NCI-H146 (cell line): ENCODE data around the gene ANXA1.
"Not testable (repeated sequence)": the region's sequence is repeated elsewhere in the genome, so short reads cannot be mapped to it uniquely, and the experiment has no call there.

Experiments
- DNase-seq: peaks from one replicate; lab custom pipeline; 2025; lab: John Stamatoyannopoulos, UW

Gene ANXA1

DNA sequence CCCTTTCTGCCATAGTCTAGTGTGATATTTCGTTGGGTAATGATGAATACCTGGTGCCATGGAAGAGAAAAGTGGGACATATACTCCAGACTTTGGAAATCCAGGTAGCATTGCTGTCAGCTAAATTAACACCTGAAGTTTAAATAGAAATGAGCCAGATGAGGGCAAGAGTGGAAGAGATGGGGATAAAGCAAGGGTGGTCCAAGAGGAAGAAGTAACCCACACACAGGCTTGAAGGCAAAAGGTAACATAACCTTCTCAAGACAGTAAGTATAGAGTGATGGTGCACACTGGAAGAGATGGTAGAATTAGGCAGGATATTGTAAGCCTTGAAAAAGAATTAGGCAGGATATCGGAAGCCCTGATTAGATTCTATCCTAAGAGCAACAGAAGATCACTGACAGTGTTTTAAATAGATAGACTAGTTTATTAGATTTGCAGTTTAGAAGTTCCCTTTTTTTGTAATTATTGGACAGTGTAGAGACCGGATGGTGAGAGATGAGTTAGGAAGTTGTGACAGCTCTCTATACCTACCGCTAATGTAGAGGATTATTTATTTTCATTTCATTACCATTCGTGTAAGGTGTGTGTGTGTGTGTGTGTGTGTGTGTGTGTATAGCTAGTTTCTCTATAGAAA is 16.8 kb downstream of the ANXA1 start:
- DNase-seq: no peak

DNA sequence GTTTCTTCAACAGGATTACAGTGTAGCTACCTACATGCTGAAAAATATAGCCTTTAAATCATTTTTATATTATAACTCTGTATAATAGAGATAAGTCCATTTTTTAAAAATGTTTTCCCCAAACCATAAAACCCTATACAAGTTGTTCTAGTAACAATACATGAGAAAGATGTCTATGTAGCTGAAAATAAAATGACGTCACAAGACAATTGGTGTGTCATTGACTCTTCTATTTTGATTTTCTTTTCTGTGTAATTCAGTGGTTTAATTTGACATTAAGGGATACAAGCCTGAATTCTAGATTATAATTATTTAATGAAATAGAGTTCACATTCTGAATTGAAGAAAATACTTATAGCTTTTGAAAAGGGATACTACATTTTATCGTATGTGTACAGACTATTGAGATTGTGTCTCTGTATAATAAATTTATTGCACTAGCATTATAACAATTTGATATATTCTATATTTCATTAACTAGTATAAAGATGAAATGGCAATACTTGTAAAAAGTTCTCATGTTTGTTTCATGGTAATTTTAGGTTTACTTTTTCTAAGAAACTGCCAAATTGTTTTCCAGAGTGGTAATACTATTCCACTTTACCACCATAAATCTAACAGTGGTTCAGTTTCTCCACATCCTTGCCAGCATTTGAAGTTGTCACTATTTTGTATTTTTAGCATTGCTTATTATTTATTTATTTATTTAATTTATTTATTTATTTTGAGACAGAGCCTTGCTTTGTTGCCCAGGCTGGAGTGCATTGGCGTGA is 18.7 kb downstream of the ANXA1 start:
- DNase-seq: no peak

DNA sequence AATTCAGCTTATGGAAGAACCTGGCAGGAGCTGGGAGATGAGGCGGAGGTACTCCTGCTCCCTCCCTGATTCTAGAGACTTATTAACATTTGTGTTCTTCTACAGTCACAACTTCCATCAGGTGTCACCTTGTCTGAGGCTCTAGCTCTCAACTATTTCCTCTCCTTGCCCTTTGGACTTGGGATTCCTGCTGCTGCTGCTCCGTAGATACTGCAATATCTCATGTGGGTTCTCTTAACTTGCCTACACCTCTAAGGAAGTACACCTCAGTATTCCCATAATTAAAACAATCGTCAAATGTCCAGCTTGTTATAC is 21.2 kb downstream of the ANXA1 start:
- DNase-seq: no peak

DNA sequence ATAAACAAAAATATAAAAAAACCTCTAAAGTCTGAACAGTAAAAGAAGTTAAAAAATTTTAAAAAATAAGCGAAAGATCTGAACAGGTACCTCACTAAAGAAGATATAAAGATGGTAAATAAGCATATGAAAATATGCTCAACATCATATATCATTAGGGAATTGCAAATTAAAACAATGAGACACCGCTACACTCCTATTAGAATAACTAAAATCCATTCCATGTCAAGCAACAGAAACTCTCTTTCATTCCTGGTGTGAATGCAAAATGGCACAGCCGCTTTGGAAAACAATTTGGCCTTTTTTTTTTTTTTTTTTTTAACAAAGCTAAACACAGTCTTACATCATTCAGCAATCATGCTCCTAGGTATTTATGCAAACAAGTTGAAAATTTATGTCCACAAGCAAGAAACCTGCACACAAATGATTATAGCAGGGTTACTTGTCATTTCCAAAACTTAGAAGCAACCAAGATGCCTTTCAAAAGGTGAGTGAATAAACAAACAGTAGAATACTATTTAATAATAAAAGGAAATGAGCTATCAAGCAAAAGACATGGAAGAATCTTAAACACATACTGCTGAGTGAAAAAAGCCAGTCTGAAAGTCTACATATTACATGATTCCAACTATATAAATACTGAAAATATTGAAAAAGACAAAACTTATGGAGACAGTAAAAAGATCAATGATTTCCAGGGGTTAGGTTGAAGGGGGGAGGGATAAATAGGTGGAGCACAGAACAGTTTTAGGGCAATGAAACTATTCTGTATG is 22.1 kb downstream of the ANXA1 start:
- no peak for DNase-seq

DNA sequence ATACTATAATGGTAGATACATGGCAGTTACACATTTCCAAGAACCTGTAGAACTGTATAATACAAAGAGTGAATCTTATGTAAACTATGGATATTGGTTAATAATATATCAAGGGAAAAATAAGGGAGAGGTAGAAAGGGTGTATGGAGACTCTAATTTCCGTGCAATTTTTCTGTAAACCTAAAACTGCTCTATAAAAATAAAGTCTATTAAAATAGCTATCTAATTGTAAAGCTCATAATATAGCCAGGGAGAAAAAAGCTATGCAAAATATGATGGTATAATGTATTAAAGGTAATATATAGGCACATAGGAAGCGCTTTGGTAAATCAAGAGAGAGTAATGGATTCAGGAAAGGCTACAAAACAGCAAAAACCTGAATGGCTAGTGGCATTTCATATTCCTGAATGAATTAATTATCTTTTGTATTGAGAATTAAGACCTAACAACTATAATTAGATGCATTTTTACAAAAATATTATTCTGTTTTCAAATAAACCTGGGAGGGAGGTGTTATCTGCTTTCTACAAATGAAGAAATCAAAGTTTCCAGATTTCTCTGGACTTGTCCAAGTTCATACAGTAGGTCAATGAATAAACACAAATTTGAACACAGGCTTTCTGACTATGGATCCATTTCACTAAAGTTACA is 22.8 kb downstream of the ANXA1 start:
- no peak for DNase-seq

DNA sequence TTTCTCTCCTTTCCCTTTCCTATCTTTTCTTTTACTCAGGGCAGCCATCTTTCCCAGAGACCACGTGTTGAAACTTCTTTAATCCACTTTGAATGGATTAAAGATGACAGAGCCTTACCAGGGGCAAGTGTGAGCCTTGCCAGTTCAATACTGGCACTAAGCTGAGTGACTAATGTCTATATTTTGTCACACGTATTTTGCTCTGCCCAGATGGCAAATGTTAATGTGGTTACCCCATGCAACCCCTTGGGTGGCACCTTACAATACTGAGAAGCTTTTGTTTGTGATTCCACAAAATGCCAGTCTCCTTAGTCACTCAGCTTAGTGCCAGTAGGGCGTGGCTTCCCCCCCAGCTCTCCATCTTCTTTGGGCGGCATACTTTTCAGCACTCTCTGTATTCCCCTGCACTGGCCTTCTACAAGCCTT is 24.8 kb downstream of the ANXA1 start:
- DNase-seq: no peak

DNA sequence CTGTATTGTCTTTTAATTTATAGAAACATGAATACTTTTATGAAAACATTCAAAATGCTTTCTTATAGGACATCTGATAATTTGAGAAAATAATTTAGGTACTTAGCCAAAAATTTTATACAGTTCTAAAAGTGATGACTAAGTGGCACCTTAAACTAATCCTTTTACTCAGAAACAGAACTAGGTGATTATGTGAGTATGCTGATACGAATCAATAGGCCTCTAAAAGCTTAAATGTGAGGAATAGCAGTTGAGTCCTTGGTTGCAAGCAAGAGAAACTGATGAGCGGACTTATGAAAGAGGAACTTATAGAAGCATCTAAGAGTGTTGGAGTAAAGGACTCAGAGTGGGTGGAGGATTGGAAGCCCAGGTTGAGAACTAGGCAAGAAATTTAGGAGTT is 26.4 kb downstream of the ANXA1 start:
- DNase-seq: no peak

DNA sequence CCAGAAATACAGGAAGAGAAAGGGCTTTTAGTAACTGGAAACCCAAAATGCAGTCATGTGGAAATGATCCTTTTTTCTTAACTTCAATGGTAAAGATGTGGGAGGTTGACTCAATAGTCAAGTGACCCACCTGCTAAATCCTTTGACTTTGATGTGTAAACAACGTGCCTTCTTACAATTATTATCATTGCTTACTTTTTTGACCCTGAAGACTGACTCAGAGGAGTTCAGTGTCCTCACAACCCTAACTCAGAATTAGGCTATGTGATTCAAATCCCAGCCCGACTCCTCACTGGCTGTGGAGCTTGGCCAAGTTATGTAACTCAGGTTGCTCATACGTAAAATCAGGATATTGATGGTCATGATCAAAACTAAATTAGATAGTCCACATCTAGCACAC is 27.9 kb downstream of the ANXA1 start:
- no peak for DNase-seq

DNA sequence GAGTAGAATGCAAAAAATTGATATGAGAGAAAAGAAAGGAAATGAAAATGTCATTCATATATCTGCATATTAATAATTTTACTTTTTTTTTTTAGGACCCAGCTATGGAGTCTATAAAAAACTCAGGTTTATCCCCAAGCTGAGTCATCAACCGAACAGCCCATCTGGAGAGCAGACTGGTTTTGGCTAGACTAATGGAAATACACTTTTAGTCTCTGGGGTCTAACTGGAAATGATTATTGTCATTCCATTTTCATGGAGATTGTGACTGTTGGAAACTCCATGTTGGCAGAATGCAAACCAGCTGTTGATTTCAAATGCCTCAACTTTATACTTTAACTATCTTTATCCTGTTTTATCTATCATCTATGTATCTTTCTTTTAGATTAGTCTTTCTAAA is 28.7 kb downstream of the ANXA1 start:
- DNase-seq: no peak

DNA sequence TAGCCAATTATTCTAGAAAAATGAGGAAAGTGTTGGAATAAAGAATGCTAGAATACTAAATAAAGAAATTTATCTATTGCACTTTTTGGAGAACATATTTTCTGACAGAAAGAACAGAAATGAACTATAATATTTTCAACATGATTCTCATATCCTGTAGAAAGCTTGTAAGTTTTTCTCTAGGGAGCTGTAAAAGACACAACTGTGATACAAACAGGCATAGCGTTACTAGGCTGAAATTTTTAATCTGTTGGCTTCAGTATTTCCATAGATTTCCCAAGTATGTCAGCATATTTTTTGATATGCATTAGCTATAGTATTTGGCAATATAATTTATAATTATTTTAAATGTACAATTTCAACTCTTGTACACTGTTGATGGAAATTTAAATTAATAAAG is 31.3 kb downstream of the ANXA1 start:
- no peak for DNase-seq

DNA sequence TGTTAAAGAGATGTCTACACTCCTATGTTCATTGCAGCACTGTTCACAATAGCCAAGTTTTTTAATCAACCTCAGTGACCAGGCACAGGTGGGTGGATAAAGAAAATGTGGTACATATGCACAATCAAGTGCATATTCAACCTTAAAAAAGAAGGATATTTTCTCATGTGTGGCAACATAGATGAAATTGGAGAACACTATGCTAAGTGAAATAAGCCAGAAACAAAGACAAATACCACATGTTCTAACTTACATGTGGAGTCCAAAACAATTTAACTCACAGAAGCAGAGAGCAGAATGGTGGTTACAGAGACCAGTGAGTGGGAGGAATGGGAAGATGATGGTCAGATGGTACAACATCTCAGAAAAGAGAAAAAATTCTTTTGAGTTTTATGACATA is 31.8 kb downstream of the ANXA1 start:
- no peak for DNase-seq

DNA sequence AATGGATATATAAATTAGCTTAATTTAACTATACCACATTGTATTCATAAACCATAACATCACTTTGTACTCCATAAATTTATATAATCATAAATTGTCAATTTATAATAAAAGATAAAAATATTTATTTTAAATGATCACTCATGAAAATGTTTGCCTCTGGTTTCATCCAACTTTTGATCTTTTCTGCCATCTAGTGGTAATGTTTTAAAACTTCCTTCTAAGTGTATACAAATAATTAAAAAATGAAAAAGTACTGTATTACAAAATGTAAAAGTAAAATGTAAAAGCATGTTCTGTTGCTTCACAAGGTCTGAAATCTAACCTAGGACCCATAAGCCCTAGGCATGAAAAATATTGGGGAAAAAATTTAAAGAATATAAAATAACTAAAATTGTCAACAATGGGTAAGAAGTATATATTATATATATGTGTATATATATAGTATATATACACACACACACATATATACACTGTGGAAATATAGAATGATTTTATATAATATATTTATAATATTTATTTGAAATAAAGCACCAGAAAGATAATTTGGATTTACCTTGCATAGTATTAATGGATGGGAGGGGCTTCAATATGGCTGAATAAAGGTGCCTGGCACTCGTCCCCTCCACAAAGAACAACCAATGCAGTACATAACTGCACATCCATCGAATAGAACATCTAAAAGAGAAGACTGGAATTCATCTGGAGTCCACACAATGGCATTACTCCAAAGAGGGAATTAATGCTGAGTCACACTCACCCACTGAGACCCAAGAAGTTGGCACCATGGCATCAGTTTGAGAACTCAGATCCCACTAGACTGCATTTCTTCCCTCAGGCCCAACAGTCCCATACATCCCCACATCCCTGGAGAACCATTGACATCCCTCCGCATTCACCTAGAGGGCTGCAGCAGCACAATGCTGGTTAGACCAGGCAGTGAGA is 32.5 kb downstream of the ANXA1 start:
- peak; percentile 0 for DNase-seq

DNA sequence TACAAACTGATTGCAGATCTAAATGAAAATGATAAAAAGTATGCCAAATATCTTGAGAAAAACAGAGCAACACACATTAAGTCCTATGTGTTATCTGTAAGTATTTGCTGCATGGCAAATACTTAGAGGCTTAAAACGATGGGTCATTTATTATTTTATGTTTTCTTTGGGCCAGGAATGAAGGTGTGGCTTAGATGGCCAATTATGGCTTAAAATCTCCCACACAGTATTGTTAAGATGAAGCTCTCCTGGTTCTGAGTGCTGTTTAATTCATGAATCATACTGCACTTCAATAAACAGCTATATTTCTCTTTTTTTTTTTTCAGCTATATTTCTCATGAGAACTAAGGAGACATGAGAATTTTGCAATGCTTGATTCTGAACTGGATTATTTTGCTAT is 39.4 kb downstream of the ANXA1 start:
- not testable (repeated sequence) for DNase-seq

DNA sequence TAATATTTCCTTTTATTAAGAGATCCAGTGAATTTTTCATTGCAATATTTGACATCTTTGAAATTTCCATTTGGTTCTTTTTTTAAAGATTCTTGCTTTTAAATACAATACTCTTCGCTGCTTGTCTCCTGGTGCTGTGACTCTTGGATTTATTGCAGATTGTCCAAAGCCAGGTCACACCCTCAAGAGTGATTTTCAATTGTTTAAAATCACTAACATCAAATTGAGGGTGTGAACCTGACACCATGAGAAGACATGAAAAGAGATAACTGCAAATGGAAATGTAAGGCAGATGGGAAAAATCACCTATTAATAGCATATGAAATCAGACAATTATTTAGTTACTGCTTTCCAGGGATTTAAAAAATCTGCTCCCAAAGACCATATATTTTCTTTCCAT is 42.6 kb downstream of the ANXA1 start:
- DNase-seq: no peak

DNA sequence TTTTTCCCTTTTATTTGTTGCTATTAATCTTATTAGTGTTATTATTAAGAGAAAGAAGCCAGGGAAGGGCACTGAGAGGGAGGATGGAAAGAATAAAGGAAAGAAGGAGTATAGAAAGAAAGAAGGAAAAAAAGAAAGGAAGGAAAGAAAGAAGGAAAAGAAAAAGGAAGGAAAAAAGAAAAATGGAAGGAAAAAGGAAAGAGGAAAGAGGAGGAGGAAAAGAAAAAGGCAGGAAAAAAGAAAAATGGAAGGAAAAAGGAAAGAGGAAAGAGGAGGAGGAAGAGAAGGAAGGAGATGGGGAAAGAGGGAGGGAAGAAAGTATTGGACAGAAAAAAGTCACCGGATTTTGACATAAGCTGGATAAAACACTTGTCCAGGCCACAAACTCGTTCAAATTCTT is 47.8 kb downstream of the ANXA1 start:
- no peak for DNase-seq

DNA sequence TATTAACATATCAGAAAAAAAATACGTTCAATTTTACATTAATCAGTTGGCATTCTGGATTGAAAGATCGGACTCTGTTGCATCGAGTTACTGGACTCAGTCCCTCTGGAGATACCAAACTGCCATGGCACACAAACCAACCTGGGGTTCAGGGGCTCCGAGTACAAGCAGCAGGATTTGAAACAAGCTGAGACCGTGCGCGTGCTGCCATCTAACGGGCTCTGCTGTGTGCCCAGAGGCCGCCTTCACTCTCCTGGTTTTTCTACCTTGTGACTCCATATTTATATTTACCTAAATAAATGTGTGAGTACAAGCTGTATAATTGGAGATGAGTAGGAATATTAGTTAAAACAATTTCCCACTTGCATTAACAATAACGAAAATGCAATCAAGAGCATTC is 48.2 kb downstream of the ANXA1 start:
- no peak for DNase-seq

DNA sequence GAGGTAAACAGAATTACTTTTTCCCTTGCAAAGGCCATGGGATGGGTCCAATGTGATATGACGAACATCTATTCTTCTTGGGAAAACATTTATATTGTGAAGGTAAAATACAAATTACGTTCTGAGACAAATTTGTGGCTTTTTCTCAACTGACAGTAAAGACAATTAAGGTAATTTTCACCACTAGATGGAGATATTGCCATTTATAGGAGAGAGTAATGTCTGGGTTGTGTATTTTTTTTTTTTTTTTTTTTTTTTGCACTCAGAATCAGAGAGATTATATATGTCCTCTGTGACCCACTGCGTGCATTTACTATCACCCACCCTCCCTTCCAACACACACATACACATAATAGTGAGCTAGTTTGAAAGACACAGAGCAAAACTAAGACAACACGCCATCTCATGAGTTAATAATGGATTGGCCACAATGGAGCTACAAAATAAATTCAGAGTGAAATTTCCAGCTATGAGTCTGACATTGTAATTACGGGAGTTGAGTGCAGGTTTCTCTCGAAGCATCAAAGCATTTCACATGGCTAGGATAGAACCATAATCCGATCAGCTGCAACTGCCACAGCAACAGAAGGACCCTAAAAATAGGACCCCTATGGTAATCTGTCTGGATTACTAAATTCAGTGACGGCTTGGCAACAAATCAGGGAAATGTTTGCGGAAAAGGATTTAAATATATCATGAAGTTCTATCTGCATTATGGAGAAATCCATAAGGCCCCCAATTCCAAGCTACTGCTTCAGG is 49.2 kb downstream of the ANXA1 start:
- peak; percentile 20 for DNase-seq

DNA sequence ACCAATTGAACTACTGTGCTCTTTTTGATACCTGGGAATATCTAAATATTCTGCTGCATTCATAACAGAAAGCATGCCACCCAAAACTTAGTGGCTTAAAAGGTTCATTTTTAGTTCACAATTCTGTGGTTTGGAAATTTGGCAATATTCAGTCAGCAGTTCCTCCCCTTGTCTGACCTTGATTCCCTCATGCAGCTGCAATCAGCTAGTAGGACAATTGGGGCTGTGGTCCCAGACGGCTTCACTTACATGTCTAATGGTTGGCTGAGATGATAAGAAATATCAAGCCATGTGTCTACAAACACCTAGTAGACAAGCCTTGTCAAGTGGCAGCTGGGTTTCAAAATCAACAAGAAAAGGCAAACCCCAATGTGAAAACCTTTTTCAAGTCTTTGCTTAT is 51.3 kb downstream of the ANXA1 start:
- no peak for DNase-seq

DNA sequence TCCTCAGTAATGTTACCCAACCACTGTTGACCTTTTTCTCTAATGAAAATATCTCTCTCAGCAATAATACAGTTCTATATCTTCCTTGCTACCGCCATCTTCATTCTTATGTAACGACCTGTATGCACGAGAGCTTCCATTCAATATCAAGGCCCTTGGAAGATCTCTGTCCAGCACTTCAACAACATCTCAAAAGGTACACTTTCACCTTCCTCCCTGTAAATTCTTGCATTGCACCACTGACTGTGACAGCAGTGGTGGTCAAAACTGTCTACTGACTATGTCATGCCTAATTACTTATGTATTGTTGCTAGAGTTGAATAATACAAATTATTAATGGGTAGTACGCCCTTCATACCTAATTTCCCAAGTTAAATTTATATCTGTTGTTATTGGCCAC is 53.3 kb downstream of the ANXA1 start:
- DNase-seq: no peak

DNA sequence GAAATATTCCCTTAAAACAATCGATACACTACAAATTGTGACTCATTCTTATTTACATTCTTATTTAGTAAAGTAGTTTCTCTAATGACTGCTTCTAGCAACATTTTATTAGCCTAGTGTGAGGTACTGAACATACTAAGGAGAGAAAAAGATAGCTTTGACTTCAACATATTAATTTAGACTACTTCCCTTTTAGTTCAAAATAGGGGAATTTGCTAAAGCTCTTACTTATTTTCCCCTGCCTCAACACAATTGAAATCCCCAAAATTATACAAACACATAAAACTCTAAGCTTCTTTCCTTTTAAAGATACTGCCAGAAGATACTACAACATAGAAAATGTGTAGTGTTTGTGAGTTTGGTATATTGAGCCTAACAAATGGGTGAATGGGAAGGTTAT is 55.2 kb downstream of the ANXA1 start:
- DNase-seq: no peak
